ENCODE measurements around the gene PRSS27. TPM values are rescaled to one million over a fixed set of nuclear protein-coding genes. Genes with fewer than 3 reads are reported as not detected.

PRSS27 gene
- total RNA-seq, 1 donor from 2014 or later, result 1.3 TPM

DNA sequence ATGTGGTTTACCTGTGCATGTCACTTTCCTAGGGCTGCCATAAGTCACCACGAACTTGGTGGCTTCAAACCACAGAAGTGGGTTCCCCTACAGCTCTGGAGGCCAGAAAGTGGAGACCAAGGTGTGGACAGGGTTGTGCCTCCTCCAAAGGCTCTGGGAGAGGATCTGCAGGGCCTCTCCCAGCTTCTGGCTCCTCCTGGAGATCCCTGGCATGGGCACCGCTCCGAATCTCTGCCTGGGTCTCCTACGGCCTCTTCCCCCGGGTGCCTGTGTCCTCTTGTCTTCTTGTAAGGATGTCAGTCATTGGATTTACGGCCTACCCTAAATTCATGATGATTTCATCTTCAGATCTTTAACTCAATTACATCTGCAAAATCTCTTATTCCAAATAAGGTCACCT, 29.9 kb upstream of the PRSS27 start:
- Histone ChIP-seq H3K36me3 (no peaks in the 10 kb centered on the region), H3K9me3 (no peaks in the 10 kb centered on the region), H3K4me1 (peaks cover 16% of the 10 kb centered on the region), H3K27ac (no peak overlapping the region), H3K27me3 (ENCODE audit: low read depth) (no peaks in the 10 kb centered on the region), H3K4me3 (no peak overlapping the region)
- intact Hi-C loops (cut with DNase I), result no loop called here
- DNase-seq (peak; percentile 15), ATAC-seq (no peak)
- TF ChIP-seq, protein P1, sequence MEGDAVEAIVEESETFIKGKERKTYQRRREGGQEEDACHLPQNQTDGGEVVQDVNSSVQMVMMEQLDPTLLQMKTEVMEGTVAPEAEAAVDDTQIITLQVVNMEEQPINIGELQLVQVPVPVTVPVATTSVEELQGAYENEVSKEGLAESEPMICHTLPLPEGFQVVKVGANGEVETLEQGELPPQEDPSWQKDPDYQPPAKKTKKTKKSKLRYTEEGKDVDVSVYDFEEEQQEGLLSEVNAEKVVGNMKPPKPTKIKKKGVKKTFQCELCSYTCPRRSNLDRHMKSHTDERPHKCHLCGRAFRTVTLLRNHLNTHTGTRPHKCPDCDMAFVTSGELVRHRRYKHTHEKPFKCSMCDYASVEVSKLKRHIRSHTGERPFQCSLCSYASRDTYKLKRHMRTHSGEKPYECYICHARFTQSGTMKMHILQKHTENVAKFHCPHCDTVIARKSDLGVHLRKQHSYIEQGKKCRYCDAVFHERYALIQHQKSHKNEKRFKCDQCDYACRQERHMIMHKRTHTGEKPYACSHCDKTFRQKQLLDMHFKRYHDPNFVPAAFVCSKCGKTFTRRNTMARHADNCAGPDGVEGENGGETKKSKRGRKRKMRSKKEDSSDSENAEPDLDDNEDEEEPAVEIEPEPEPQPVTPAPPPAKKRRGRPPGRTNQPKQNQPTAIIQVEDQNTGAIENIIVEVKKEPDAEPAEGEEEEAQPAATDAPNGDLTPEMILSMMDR (IDR thresholded peaks at IDR 0.05), result no peak

DNA sequence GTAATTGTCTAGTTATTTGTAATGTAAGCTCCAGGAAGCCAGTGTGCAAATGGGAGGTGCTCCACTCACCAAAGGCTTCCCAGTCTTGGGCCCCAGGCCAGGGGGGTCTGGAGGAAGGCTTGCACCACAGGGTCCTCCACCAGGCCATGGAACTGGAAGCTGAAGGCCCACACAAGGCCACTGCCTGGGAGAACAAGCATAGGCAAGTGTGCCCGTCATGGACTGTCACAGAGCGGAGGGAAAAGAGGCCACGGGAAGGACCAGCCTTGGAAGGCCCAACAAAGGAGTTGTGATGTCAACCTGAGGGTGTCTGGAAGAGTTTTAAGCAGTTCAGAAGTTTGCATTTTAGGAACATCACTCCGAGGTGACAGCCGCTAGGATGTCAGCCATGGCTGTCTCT, 29.5 kb upstream of the PRSS27 start:
- Histone ChIP-seq H3K9me3 (no peaks in the 10 kb centered on the region), H3K4me3 (no peak overlapping the region), H3K27me3 (ENCODE audit: low read depth) (no peaks in the 10 kb centered on the region), H3K27ac (no peak overlapping the region), H3K36me3 (no peaks in the 10 kb centered on the region), H3K4me1 (peaks cover 11% of the 10 kb centered on the region)
- DNase-seq (peak; percentile 24), ATAC-seq (no peak)
- TF ChIP-seq, protein P1 (IDR thresholded peaks at IDR 0.05), result no peak
- intact Hi-C loops (cut with DNase I), result no loop called here

DNA sequence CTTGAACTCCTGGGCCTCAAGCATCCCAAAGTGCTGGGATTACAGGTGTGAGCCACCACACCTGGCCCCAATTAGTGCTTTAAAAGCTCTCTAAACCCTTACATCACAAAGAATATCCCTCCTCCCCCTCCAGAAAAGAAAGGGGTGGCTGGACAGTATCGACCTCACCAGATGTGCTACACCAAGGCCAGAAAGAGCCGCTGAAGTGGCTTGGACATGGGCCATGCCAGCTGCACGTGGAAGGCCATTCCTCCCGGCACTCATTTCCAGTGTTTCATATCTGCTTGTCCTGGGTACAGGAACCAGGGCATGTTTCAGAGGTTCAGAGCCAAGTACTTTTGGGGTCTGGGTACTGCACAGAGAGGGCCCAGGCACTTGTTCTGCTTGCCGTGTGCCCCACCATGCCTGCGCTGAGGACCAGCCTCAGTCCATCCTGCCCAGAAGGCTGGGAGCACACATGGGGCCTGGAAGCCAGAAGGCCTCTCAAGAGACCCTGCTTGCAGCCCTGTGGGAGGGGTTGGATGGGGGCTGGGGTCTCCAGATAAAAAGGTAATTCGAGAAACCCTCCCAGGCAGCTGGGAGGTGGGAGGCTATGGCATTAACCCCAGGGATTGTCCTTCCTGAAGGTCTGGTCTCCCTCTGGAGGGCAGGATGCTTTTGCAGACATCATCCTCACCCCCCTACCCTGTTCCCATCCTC, 28.9 kb upstream of the PRSS27 start:
- TF ChIP-seq, protein P1 (IDR thresholded peaks at IDR 0.05), result no peak
- H3K4me1 ChIP-seq, result peaks cover 7% of the 10 kb centered on the region
- ATAC-seq (no peak), DNase-seq (peak; percentile 28)
- H3K4me3 ChIP-seq, result no peak overlapping the region
- intact Hi-C loops (cut with DNase I), result no loop called here
- no peak overlapping the region for H3K27ac ChIP-seq
- no peaks in the 10 kb centered on the region for H3K9me3 ChIP-seq
- H3K36me3 ChIP-seq, result no peaks in the 10 kb centered on the region
- no peaks in the 10 kb centered on the region for H3K27me3 ChIP-seq (ENCODE audit: low read depth)

DNA sequence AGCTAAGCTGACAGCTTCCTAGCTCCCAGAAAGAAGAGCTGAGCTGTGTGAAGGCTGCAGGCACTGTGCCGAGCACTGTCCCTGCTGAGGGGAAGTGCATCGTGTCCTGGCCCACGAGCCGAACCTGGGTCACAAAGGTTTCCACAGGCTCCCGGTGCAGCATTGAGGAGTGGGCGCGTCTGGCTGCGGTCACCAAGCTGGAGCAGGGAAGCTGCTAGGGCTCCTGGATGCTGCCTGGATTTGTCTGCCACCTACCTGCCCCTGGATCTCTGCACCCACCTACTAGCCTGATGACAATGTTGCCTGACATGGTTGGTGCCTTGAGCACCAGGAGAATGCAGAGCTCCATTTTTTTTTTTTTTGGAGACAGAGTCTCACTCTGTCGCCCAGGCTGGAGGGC, 25.9 kb upstream of the PRSS27 start:
- Histone ChIP-seq H3K4me1 (no peaks in the 10 kb centered on the region), H3K4me3 (no peak overlapping the region), H3K27ac (no peak overlapping the region), H3K36me3 (no peaks in the 10 kb centered on the region), H3K27me3 (ENCODE audit: low read depth) (no peaks in the 10 kb centered on the region), H3K9me3 (no peaks in the 10 kb centered on the region)
- intact Hi-C loops (cut with DNase I), result no loop called here
- ATAC-seq, result no peak
- peak; percentile 18 for DNase-seq
- TF ChIP-seq, protein P1 (IDR thresholded peaks at IDR 0.05), result no peak

DNA sequence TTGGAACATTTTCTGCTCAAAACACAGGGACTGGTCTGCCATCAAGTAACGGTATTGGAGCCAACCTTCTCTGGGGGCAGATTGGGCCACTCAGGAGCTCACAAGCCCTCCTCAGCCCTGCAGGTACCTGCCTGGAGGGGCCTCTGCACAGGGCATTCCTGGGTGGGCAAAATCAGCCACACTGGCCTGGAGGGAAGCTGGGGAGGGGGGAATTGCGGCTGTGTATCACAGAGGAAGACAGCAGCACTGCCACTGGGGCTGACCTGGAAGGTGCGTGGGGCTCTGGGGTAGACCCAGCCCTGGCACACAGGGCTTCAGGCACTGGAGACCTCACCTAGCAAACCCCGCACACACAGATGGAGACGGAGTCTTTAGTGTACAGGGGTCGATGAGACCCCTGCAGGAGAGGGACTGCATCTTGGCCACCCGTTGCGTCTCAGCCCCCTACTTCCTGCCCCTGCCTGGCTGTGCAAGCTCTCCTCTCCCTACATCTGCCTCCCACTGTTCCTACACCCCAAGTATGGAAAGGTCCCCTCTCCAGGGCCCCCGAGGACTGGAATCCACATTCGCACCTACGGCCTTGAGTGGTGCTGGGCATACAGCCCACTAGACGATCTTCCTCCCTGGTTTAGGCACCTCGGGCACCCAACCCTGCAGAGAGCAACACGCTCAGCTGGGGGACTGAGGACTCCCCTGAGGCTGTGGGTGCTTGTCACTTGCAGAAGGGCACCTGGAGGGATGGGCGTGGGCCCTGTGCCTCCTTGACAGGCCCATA, 25.3 kb upstream of the PRSS27 start:
- DNase-seq (peak; percentile 37), ATAC-seq (no peak)
- intact Hi-C loops (cut with DNase I), result no loop called here
- H3K9me3 ChIP-seq, result no peaks in the 10 kb centered on the region
- H3K27me3 ChIP-seq (ENCODE audit: low read depth), result no peaks in the 10 kb centered on the region
- H3K27ac ChIP-seq, result no peak overlapping the region
- TF ChIP-seq, protein P1 (IDR thresholded peaks at IDR 0.05), result no peak
- no peak overlapping the region for H3K4me3 ChIP-seq
- no peaks in the 10 kb centered on the region for H3K36me3 ChIP-seq
- no peaks in the 10 kb centered on the region for H3K4me1 ChIP-seq

Data from lower lobe of right lung (tissue), 2 donors.